NCI-H2107 treated with DMSO at 0.1 percent for 48 hours (cell line): ENCODE measurements around the gene TCP11L2.

ENCODE experiments used
- DNase-seq: peaks from one replicate; lab custom pipeline; 2025; ENCODE audit not compliant: unreplicated experiment; lab: John Stamatoyannopoulos, UW

Gene TCP11L2

DNA sequence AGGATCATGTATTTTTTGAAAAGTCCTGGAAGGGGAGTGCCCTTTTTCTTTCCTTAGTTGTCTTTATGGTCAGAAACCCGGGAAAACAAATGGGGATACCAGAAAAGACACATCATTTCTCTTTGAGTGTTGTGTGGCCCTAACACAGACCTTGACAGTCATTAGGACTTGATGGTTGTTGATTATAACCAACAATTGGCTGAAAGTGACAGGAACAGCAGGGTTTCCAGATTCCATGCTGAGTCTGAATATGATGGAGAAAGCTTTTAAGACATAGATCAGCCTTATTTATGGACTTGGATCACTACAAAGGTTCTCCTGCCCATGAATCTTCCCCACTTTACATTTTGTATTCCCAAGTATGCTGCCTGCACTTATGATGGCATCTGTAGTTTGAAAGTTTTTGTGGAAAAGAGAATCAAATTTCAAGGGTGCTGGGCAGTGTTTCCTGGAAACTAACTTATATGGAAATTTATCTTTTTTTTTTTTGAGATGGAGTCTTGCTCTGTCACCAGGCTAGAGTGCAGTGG, 85.4 kb downstream of the TCP11L2 start:
- no peak for DNase-seq

DNA sequence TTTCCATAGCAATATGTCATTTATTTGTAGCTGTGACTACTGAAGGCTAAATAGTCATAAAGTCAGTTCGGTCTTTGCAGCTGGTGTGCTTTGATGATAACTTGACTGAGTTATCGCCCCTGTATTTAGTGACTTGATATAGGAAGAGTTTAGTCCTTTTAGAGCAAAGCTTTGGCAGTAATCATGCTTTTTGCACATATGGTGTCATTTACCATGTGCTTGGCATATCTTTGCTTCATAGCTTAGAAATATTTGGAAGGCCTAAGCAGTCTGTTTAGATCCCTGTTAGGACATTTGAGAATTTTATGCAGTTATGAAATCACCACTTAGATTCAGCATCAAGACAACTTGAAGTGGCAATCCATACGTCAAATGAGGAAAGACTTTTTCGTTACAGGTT, 86.6 kb downstream of the TCP11L2 start:
- DNase-seq = no peak

DNA sequence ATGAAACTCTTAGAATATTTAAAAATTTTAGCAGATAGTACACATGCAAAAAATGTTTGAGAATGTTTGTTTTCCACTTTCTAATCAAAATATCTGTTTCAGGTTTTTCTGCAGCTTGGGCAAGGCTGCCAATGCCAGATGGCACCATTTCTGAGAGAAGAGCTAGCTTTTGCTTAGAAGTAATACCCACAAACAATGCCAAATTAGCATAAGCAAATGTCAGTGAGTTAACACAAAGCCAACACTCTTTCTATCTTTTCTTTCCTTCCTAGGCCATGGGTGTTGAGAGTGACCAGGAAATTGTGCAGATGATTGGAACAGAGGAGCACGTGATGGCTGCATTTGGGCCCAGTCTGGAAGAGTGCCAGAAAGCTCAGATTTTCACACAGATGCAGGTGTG, 90.2 kb downstream of the TCP11L2 start:
- no peak for DNase-seq
